Epithelial cell of alveolus of lung (primary cell): ENCODE measurements around the gene FOXA3. TPM values are rescaled to one million over a fixed set of nuclear protein-coding genes. Genes with fewer than 3 reads are reported as not detected.

Source experiments
- total RNA-seq: library from RNA; depleted of rRNA; stranded (reverse); fragments of >200 nt; gene quantifications from 2 replicates; pipeline ENCODE4 v1.2.1, GENCODE V29; 2015

The FOXA3 gene
- total RNA-seq: 0.13 TPM in 1 of 2 replicates, not detected in the other

DNA sequence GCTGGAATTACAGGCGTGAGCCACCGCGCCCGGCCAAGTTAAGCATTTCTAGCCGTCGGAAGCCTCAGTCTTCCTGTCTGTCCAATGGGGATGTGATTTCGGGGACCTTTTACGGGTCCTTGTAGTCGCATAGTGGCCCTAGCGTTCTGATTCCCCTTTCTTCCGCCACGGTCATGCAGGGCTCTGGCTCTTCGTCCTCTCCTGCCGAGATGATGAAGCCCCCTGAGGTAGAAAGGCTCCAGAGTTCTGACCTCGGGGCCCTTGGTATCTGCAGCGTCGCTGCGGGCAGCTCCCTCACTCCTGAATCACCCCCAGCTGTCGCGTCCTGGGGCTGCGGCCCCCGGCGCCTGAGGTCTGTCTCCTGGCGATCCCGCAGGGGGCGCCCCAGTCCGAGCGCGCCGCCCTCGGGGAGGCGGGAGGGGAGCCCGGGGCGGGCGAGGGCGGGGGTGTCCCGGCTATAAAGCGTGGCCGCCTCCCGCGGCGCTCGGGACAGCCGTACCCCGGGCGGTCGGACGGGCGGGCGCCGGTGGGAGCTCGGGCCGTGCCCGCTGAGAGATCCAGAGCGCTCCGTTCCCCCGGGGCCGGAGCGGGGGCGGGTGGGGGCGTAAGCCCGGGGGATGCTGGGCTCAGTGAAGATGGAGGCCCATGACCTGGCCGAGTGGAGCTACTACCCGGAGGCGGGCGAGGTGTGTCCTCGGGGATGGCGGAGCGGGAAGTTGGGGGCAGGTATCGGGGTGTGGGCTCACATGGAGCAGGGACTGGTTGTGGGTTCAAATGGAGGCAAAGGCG is at the start of gene FOXA3:
Gene FOXA3 (plus strand): TSS at position 487 of the 789 bp plus-strand sequence. CDS start 131 bp downstream, at position 618.

DNA sequence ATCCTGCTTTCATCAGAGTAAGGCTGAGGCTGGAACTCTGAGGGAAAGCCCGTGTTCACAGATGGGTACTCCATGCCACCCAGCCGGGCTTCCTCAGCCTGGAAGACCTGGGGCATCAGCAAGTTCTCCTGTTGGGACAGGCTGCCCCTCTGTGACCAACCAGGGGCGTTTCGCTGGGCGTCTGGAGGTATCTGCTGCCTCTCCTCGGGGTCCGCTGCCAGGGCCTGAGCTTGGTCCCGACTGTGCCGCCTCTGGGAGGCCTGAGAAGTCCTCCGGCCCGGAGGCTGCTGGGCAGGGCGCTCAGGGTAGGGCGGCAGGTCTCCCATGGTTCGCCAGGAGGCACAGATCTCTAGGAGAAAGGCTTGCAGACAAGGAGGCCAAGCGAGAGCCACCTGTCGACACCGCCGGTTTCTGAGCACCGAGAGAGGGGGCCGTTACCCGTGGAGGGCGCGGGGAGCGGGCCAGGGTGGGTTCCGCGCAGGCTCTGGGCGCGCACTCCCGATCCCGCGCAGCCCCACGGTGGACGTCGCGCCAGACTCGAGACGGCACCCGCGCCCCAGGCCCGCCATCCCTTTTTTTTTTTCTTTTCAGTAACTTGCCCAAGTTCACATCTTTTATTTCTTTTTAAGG is 49.2 kb upstream of the FOXA3 start, which contains the start of gene RSPH6A:
Gene RSPH6A (minus strand): TSS at position 458 of the 630 bp plus-strand sequence. CDS start 132 bp downstream, at position 326.

DNA sequence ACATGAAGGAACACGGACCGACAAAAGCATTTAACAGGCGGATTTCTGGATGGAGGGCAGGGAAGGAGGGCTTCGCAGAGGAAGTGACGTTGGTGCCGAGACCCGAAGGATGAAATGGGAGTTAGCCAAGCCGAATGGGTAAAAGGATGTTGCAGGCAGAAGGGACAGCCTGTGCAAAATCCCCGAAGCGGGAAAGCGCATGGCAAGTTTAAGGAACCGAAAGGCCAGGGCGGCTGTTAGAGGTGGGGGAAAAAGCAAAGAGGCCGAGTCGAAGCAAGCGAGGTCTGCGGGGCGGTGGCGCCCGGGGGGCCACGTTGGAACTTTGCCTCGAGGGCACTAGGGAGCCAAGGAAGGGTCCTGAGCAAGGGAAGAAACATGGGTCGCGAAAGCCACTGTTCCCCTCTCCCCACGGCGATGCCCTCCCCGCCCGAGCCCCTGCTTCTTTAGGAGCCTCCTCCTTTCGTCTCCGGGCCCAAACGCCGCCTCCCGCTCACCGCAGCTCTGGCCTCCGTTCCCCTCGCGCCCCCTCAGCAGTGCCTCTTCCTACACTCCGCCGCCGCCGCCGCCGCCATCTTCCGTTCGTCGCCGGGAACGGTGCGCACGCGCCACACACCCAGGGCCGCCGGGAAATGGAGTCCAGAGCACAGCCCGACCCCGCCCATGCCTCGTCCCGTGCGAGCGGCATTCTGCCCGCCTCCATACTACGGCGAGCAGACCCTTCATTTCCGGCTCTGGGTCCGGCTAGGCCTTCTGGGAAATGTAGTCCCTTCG is 1.4 kb upstream of the FOXA3 start, which contains the start of gene SYMPK:
Gene SYMPK (minus strand): TSS at position 584 of the 771 bp plus-strand sequence. CDS start 8,652 bp downstream, outside the sequence.

DNA sequence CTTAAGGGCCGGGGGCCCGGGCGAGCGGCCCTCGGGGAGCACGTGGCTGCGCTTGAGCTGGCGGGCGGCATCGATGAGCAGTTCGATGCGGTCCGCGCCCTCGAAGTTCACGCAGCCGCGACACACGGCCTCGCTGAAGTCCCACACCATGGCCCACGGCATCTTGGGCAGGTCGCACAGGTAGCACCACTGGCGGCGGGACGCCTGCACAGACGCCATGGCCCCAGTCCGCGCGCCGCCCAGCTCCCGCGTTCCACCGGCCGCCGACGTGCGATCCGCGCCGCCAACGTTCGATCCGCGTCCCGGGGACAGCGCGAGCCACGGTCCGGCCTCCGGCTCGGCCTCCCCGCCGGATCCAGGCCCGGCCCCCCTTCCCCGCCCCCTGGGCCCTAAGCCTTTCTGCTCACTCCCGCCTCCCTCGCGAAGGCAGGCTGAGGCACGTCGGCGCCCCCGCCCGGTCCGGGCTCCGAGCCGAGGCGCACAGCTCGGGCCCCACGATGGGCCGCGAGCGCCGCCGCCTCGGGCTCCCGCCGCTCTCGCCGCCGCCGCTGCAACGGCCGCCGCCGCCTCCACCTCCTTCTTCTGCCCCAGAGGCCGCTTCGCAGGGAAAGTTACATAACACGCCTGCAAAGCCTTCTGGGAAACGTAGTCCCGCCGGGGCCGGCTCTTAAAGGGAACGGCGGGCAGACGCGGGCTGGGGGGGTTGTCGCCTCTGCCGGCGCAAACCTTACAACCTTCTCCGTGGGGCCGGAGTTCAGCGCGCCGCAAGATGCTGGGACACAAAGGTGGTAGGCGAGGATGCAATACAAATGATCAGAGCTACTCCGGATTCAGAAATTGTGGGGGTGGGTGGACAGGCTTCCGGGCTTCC is 21.7 kb downstream of the FOXA3 start, which contains the start of gene IRF2BP1:
Gene IRF2BP1 (minus strand): TSS at position 586 of the 871 bp plus-strand sequence. CDS start 367 bp downstream, at position 219.

DNA sequence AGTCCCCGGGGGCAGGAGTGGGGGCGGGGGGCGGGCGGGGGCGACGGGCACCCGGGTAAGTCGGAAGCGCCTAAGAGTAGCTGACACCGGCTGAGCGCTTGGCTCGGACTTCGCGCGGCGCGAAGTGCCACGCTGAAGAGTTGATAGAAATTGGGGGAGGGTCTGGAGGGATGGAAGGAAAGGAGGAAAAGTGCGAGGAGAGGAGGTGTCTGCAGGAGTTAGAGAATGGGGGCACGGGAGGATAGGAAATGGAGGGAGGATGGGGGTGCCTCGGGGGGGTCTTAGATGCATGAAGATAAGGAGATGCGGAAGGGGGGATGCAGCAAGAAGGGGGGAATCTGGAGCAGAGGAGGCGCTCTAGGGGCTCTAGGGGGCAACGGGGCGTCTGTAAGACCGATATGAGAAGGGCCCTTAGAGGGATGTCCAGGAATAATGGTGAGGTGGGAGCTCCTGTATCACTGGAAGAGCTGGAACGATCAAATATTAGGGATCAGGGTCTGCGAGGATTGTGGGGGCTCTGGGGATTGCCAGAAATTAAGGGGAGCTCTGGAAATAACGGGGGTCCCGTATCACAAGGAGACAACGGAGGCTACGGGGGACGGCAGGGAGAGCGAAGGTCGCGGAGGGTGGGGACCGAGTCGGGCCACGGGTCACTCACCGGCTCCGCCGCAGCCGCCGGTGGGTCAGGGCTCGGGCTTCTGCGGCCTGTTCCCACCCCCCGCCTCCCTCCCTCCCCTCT is 38.0 kb downstream of the FOXA3 start, which contains the start of gene MYPOP:
Gene MYPOP (minus strand): TSS at position 702 of the 739 bp plus-strand sequence. CDS start 840 bp downstream, outside the sequence.

DNA sequence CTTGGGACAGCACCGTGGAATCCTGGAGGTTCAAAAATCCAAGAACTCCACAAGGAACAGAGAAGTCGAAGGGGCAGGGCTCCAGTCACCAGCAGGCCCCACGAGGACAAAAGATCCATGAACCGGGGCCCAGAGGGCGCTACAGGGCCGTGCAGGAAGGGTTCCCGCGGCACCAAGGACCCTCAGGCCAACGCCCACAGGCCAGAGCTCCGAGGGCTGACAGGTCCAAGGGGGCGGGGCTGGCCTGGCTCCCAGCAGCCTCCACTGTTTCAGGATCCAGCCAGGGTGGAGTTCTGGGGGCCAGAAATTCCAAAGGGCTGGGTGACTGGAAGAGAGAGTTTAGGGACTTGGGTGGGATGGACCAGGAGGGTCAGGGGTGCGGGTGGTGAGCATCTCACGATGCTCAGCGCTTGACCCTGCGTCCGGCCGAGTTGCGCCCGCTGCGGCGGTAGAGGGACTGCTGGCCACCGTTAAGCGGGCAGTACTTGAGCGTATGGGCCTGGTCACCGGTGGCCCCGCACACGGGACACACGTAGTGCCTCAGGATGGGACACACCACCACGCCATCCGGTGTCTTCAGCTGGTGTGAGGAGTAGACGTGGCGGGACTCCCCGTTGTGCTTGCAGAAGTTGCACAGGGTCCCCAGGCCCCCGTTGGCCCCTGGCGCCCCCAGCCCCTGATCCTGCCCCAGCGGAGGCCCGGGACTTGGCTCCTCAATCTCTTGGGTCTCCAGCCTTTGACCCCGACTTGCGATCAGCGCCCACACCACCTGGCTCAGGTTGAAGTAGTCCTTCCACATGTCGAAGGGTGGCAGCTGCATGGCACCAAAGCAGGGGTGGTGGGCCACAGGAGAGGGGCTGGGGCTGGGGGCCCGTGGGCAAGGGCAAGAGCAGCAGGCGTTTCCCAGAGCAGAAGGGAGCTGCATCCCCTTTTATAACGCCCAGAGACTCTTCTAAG is 50.0 kb downstream of the FOXA3 start, which contains the start of gene NANOS2:
Gene NANOS2 (minus strand): TSS at position 905 of the 957 bp plus-strand sequence. CDS start 85 bp downstream, at position 820.

Other genes with a start within 250 kb of the FOXA3 start
- 12.9 and 24.5 TPM in 2 replicates for gene EML2, start 224.9 kb upstream of the FOXA3 start, total RNA-seq
- 1.7 TPM in 1 of 2 replicates, not detected in the other for gene GIPR, start 196.1 kb upstream of the FOXA3 start, total RNA-seq
- 274 and 363 TPM in 2 replicates for gene SNRPD2, start 172.4 kb upstream of the FOXA3 start, total RNA-seq
- gene QPCTL, start 171.7 kb upstream of the FOXA3 start, total RNA-seq: 13.1 and 17.5 TPM in 2 replicates
- gene FBXO46, start 133.4 kb upstream of the FOXA3 start, total RNA-seq: 11.3 and 12.8 TPM in 2 replicates
- 0.13 TPM in 1 of 2 replicates, not detected in the other for gene MEIOSIN, start 130.9 kb upstream of the FOXA3 start, total RNA-seq
- gene SIX5, start 95.1 kb upstream of the FOXA3 start, total RNA-seq: 14.9 and 22.0 TPM in 2 replicates
- 7.9 and 33.5 TPM in 2 replicates for gene DMPK, start 81.8 kb upstream of the FOXA3 start, total RNA-seq
- gene DMWD, start 71.5 kb upstream of the FOXA3 start, total RNA-seq: 28.7 and 32.5 TPM in 2 replicates
- gene RSPH6A, start 49.0 kb upstream of the FOXA3 start, total RNA-seq: 0.08 TPM in 1 of 2 replicates, not detected in the other
- gene SYMPK, start 1.2 kb upstream of the FOXA3 start, total RNA-seq: 28.1 and 34.9 TPM in 2 replicates
- 36.7 and 38.0 TPM in 2 replicates for gene IRF2BP1, start 21.8 kb downstream of the FOXA3 start, total RNA-seq
- gene MYPOP, start 38.3 kb downstream of the FOXA3 start, total RNA-seq: 1.8 and 6.8 TPM in 2 replicates
- not detected in 2 replicates for gene NANOS2, start 50.5 kb downstream of the FOXA3 start, total RNA-seq
- gene NOVA2, start 109.5 kb downstream of the FOXA3 start, total RNA-seq: under 0.01 and 0.24 TPM in 2 replicates
- gene CCDC61, start 131.1 kb downstream of the FOXA3 start, total RNA-seq: 9.8 and 11.8 TPM in 2 replicates
- gene PGLYRP1, start 158.7 kb downstream of the FOXA3 start, total RNA-seq: not detected in 2 replicates
- not detected in 2 replicates for gene IGFL4, start 176.7 kb downstream of the FOXA3 start, total RNA-seq